HCT116 (cell line): ENCODE data around the gene PLK1. TPM values are rescaled to one million over a fixed set of nuclear protein-coding genes. Genes with fewer than 3 reads are reported as not detected.

Source experiments
- ATAC-seq: fragments of 200-7000 bp; cut with Tn5 transposase; 2 replicates; pipeline ENCODE4 v1.9.1; 2020; ENCODE audit warnings: mild to moderate bottlenecking, moderate library complexity
- BruUV-seq: library from RNA; stranded (reverse); fragments of 400-500 nt; replicated peaks from 2 replicates; lab custom pipeline; 2021; lab: Mats Ljungman, UMichigan
- CTCF ChIA-PET: fragments of 300-600 bp; sonication (Branson Sonifier 250); formaldehyde crosslinking; loops from one replicate; lab custom pipeline; 2021; ENCODE audit warnings: antibody characterized with exemption; lab: Charles Lee
- POLR2A ChIA-PET: fragments of 300-600, 350-600 bp; sonication (Branson Sonifier 250); formaldehyde crosslinking; loops from one replicate; lab custom pipeline; 2021; ENCODE audit warnings: antibody characterized with exemption; lab: Charles Lee
- RAD21 ChIA-PET, 2 experiments: fragments of 300-600 bp; sonication (Branson Sonifier 250); formaldehyde crosslinking; loops; one replicate each; lab custom pipeline; 2023; ENCODE audit warnings: low total read pairs in 2 of 2; ENCODE audit not compliant: uncharacterized antibody in 2 of 2, unreplicated experiment in 2 of 2, low non-redundant PET in 1 of 2; lab: Charles Lee
- DNase-seq: peaks from one replicate; pipeline ENCODE4 v3.0.0-alpha.2; 2010; ENCODE audit warnings: low read depth, low spot score
- H2AFZ ChIP-seq: fragments of 200-600 bp; shearing (Covaris generic), sonication (generic); 2 replicates; pipeline ENCODE4 v1.6.1; 2017; ENCODE audit warnings: low read depth, mixed run types, mixed read lengths, antibody characterized with exemption, low read length; ENCODE audit not compliant: poor library complexity, severe bottlenecking
- H3K27ac ChIP-seq: 2 replicates; pipeline ENCODE4 v1.5.1; 2012; ENCODE audit warnings: low read depth, low read length
- H3K27me3 ChIP-seq: fragments of 200-600 bp; sonication (generic); 2 replicates; pipeline ENCODE4 v1.6.1; 2016; ENCODE audit warnings: mixed run types, low read length, mixed read lengths; ENCODE audit not compliant: insufficient read depth
- H3K36me3 ChIP-seq, 2 experiments: fragments of 200-500 bp in 1 of 2; fragments of 200-600 bp in 1 of 2; sonication (Bioruptor generic) in 1 of 2; sonication (generic) in 1 of 2; 2 replicates each; pipeline versions ENCODE4 v1.5.1 to v1.6.1; 2014 to 2016; ENCODE audit warnings: low read length in 2 of 2, inconsistent platforms in 1 of 2, mixed read lengths in 1 of 2, mixed run types in 1 of 2; ENCODE audit not compliant: insufficient read depth in 2 of 2, control insufficient read depth in 1 of 2
- H3K4me1 ChIP-seq, 2 experiments: fragments of 200-600 bp in 1 of 2; sonication (generic) in 1 of 2; 2 replicates each; pipeline versions ENCODE4 v1.5.1 to v1.6.1; 2012 to 2017; ENCODE audit warnings: low read length in 2 of 2, inconsistent platforms in 1 of 2, mild to moderate bottlenecking in 1 of 2, mixed read lengths in 1 of 2, mixed run types in 1 of 2, moderate library complexity in 1 of 2; ENCODE audit not compliant: insufficient read depth in 2 of 2, control insufficient read depth in 1 of 2
- H3K4me2 ChIP-seq: fragments of 200-600 bp; sonication (generic); 2 replicates; pipeline ENCODE4 v1.6.1; 2017; ENCODE audit warnings: mixed run types, low read length, mixed read lengths
- H3K4me3 ChIP-seq, 2 experiments: fragments of 200-600 bp in 1 of 2; sonication (generic) in 1 of 2; replicated peaks in 1 of 2; 2 replicates each; pipeline ENCODE4 v1.5.1; 2011 to 2016; ENCODE audit warnings: low read length in 2 of 2, control low read depth in 1 of 2, low read depth in 1 of 2, mild to moderate bottlenecking in 1 of 2, mixed read lengths in 1 of 2, mixed run types in 1 of 2
- H3K79me2 ChIP-seq: fragments of 200-600 bp; sonication (generic); 2 replicates; pipeline ENCODE4 v1.6.1; 2017; ENCODE audit warnings: mild to moderate bottlenecking, mixed run types, low read length, moderate library complexity, mixed read lengths; ENCODE audit not compliant: insufficient read depth
- H3K9ac ChIP-seq: fragments of 200-600 bp; sonication (generic); 2 replicates; pipeline ENCODE4 v1.6.1; 2016; ENCODE audit warnings: low read length, mixed read lengths
- H3K9me2 ChIP-seq: fragments of 200-600 bp; sonication (generic), shearing (Covaris generic); 2 replicates; pipeline ENCODE4 v1.6.1; 2017; ENCODE audit warnings: mixed run types, mild to moderate bottlenecking, moderate library complexity; ENCODE audit not compliant: insufficient read depth
- H3K9me3 ChIP-seq, 2 experiments: fragments of 200-500 bp in 1 of 2; fragments of 200-600 bp in 1 of 2; sonication (Bioruptor generic) in 1 of 2; sonication (generic) in 1 of 2; 2 replicates each; pipeline ENCODE4 v1.6.1; 2014 to 2017; ENCODE audit warnings: low read length in 2 of 2, mixed read lengths in 2 of 2, inconsistent platforms in 1 of 2, low read depth in 1 of 2, mild to moderate bottlenecking in 1 of 2, mixed run types in 1 of 2, moderate library complexity in 1 of 2; ENCODE audit not compliant: control insufficient read depth in 1 of 2, insufficient read depth in 1 of 2
- H4K20me1 ChIP-seq: fragments of 200-600 bp; sonication (generic), shearing (Covaris generic); 2 replicates; pipeline ENCODE4 v1.6.1; 2017; ENCODE audit warnings: mixed run types, mild to moderate bottlenecking, moderate library complexity; ENCODE audit not compliant: insufficient read depth
- CEBPB ChIP-seq: IDR thresholded peaks from 2 replicates; pipeline ENCODE4 v1.6.1; 2012; ENCODE audit warnings: low read depth
- CTCF ChIP-seq, 3 experiments: fragments of 200-600 bp in 1 of 3; sonication (generic) in 1 of 3; IDR thresholded peaks in 2 of 3; conservative IDR thresholded peaks in 1 of 3; 2 replicates each; pipeline ENCODE4 v1.5.1; 2012 to 2017; ENCODE audit warnings: low read depth in 2 of 3, low read length in 2 of 3, antibody characterized with exemption in 1 of 3, borderline replicate concordance in 1 of 3, control low read depth in 1 of 3, mild to moderate bottlenecking in 1 of 3, mixed read lengths in 1 of 3, mixed run types in 1 of 3, moderate library complexity in 1 of 3; ENCODE audit not compliant: insufficient read depth in 1 of 3
- ELF1 ChIP-seq: IDR thresholded peaks from 2 replicates; pipeline ENCODE4 v1.6.1; 2012; ENCODE audit warnings: low read depth, borderline replicate concordance
- EZH2 ChIP-seq: fragments of 200-600 bp; sonication (generic); IDR thresholded peaks from 2 replicates; pipeline ENCODE4 v1.6.1; 2017; ENCODE audit warnings: antibody characterized with exemption, mixed run types
- EZH2phosphoT487 ChIP-seq: fragments of 200-600 bp; IDR thresholded peaks from 2 replicates; pipeline ENCODE4 v1.6.1; 2018; ENCODE audit warnings: antibody characterized with exemption, borderline replicate concordance
- FOSL1 ChIP-seq: IDR thresholded peaks from 2 replicates; pipeline ENCODE4 v1.6.1; 2012; ENCODE audit warnings: low read depth
- MAX ChIP-seq: IDR thresholded peaks from 2 replicates; pipeline ENCODE4 v1.6.1; 2012
- POLR2A ChIP-seq: IDR thresholded peaks from 2 replicates; pipeline ENCODE4 v1.7.0; 2011; ENCODE audit warnings: borderline replicate concordance; ENCODE audit not compliant: insufficient read depth, insufficient read length; ENCODE audit errors: extremely low read depth
- POLR2AphosphoS5 ChIP-seq: IDR thresholded peaks from 2 replicates; pipeline ENCODE4 v1.6.1; 2011; ENCODE audit warnings: mild to moderate bottlenecking, low read depth, low read length, moderate library complexity
- RAD21 ChIP-seq: IDR thresholded peaks from 2 replicates; pipeline ENCODE4 v1.6.1; 2012; ENCODE audit warnings: low read depth, mild to moderate bottlenecking
- SIN3A ChIP-seq: IDR thresholded peaks from 2 replicates; pipeline ENCODE4 v1.6.1; 2012; ENCODE audit warnings: low read depth
- SP1 ChIP-seq: IDR thresholded peaks from 2 replicates; pipeline ENCODE4 v1.6.1; 2012; ENCODE audit warnings: low read depth
- SRF ChIP-seq: IDR thresholded peaks from 2 replicates; pipeline ENCODE4 v1.6.1; 2012; ENCODE audit warnings: low read depth
- TCF7L2 ChIP-seq: IDR thresholded peaks from 2 replicates; pipeline ENCODE4 v1.7.0; 2011; ENCODE audit warnings: borderline replicate concordance, inconsistent platforms; ENCODE audit not compliant: insufficient read depth, insufficient read length; ENCODE audit errors: extremely low read depth
- ZNF274 ChIP-seq: fragments of 200-500 bp; sonication (Bioruptor generic); IDR thresholded peaks from 2 replicates; pipeline ENCODE4 v1.6.1; 2014; ENCODE audit warnings: mild to moderate bottlenecking, low read depth, low read length, inconsistent platforms
- intact Hi-C: fragments of 100-400 bp; cut with micrococcal nuclease; formaldehyde crosslinking; loops from 2 replicates; pipeline ENCODE4 v1.10.0; 2022
- total RNA-seq: library from RNA; stranded (reverse); gene quantifications from one replicate; pipeline ENCODE4 v1.2.1, GENCODE V29; 2021; ENCODE audit not compliant: unreplicated experiment
- TF ChIP-seq, protein P1 (sequence below): IDR thresholded peaks from 2 replicates; pipeline ENCODE4 v1.6.1; 2012

PLK1 gene
- total RNA-seq, 1 experiment from 2014 or later = 144 TPM

GRCh38 chr16:23692190-23692837, 13.6 kb downstream of the PLK1 start:
- POLR2A ChIA-PET = interaction anchor here (0.9 kb wide), 1 partner anchor 15 kb away, joined by 3 read pairs; no protein-coding TSS in a partner anchor

More at GRCh38 chr16:23692190-23692837, 13.6 kb downstream of the PLK1 start:
- no peak overlapping the region for H3K4me2 ChIP-seq
- no peaks in the 10 kb centered on the region for H3K9me2 ChIP-seq
- no peaks in the 10 kb centered on the region for H4K20me1 ChIP-seq
- no peak for ATAC-seq
- DNase-seq = no peak
- no peaks in the 10 kb centered on the region for H3K27me3 ChIP-seq
- no peaks in the 10 kb centered on the region for H3K9me3 ChIP-seq
- no peak for TF ChIP-seq ELF1
- no peak for TF ChIP-seq CTCF (IDR thresholded peaks at IDR 0.05 in 2 of 3, conservative IDR thresholded peaks at IDR 0.05 in 1 of 3; ENCODE audit: borderline replicate concordance in 1 of 3, insufficient read depth in 1 of 3, low read depth in 2 of 3, low read length in 2 of 3)
- TF ChIP-seq FOSL1 = no peak
- TF ChIP-seq SP1 = no peak
- no peak for TF ChIP-seq POLR2A
- TF ChIP-seq, protein P1, sequence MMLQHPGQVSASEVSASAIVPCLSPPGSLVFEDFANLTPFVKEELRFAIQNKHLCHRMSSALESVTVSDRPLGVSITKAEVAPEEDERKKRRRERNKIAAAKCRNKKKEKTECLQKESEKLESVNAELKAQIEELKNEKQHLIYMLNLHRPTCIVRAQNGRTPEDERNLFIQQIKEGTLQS = no peak
- TF ChIP-seq SIN3A = no peak
- no peak for TF ChIP-seq EZH2
- no peak for TF ChIP-seq POLR2AphosphoS5
- no peak for TF ChIP-seq TCF7L2
- TF ChIP-seq MAX = no peak
- TF ChIP-seq ZNF274 = no peak
- no peak for TF ChIP-seq SRF
- TF ChIP-seq EZH2phosphoT487 = no peak
- no peak for TF ChIP-seq RAD21
- TF ChIP-seq CEBPB = no peak
- intact Hi-C loops = no loop called here
- no peak overlapping the region for H2AFZ ChIP-seq
- no peak overlapping the region for H3K27ac ChIP-seq
- peaks cover 22 to 36% of the 10 kb centered on the region in 2 experiments; a peak in 3 of 4 replicates for H3K36me3 ChIP-seq
- no peak overlapping the region for H3K4me3 ChIP-seq
- H3K9ac ChIP-seq = no peak overlapping the region
- H3K79me2 ChIP-seq = peaks cover 2% of the 10 kb centered on the region; the same call in 1 of the 2 replicates
- RAD21 ChIA-PET = no interaction called here
- H3K4me1 ChIP-seq = peaks cover 0 to 5% of the 10 kb centered on the region in 2 experiments; a peak in 1 of 4 replicates
- CTCF ChIA-PET = interaction anchor here (1.5 kb wide), 1 partner anchor 318 kb away, joined by 4 read pairs; no protein-coding TSS in a partner anchor
- no TSS peak for BruUV-seq
